DND-41 (cell line): ENCODE measurements around the gene CAMKMT.

Source experiments
- EZH2 ChIP-seq: IDR thresholded peaks from 3 replicates; pipeline ENCODE4 v1.6.1; 2012; ENCODE audit warnings: borderline replicate concordance, low read depth, mild to moderate bottlenecking, moderate library complexity, low read length, inconsistent platforms; ENCODE audit not compliant: severe bottlenecking
- TF ChIP-seq, protein P1 (sequence below): IDR thresholded peaks from 2 replicates; pipeline ENCODE4 v1.5.1; 2012; ENCODE audit warnings: borderline replicate concordance, low read length, moderate library complexity, mild to moderate bottlenecking; ENCODE audit not compliant: poor library complexity, severe bottlenecking; ENCODE audit errors: extremely low read depth

DNA sequence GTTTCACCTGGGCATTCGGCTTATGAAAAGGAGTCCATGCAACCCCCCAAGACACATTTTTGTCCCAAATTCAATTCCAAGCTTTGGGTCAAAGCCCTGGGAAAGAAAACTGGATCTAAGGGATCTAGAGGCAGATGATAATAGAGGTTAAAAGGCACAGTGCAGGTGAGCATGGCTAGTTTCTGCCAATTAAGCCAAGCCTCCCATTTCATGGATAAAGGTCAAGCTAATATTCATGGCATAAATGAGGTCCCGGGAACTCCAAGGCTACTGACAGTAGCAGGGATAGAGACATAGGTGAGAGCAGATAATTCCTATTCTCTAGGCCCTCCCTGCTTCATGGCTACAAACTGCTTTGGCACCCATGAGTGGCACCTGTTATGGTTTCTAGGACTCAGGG is 83.1 kb downstream of the CAMKMT start:
- TF ChIP-seq, protein P1, sequence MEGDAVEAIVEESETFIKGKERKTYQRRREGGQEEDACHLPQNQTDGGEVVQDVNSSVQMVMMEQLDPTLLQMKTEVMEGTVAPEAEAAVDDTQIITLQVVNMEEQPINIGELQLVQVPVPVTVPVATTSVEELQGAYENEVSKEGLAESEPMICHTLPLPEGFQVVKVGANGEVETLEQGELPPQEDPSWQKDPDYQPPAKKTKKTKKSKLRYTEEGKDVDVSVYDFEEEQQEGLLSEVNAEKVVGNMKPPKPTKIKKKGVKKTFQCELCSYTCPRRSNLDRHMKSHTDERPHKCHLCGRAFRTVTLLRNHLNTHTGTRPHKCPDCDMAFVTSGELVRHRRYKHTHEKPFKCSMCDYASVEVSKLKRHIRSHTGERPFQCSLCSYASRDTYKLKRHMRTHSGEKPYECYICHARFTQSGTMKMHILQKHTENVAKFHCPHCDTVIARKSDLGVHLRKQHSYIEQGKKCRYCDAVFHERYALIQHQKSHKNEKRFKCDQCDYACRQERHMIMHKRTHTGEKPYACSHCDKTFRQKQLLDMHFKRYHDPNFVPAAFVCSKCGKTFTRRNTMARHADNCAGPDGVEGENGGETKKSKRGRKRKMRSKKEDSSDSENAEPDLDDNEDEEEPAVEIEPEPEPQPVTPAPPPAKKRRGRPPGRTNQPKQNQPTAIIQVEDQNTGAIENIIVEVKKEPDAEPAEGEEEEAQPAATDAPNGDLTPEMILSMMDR, result no peak
- no peak for TF ChIP-seq EZH2
